ENCODE results near the gene ABLIM2. TPM values are rescaled to one million over a fixed set of nuclear protein-coding genes. Genes with fewer than 3 reads are reported as not detected.

Gene ABLIM2
- total and polyA plus RNA-seq, 2 experiments from 2014 or later, result 1.5 to 4.3 TPM

DNA sequence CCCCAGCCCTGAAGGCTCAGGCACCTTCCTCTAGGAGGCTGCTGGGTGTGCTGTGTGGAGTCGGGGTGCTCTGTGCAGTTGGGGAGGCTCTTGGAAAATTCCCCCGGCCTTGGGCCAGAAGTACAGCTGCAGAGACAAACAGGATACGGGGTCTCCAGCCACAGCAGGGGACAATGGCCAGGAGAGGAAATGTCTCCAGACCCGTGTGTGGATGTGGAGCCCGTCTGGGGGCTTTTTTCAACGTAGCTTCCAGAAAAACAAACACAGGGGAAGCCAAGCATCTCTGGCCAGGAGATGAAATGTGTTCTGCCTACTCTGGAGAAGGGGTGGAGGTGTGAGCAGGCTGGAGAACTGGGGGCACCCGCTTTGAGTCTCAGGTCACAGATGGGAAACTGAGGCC is 36.8 kb upstream of the ABLIM2 start (continued):
- TF ChIP-seq, protein P1, sequence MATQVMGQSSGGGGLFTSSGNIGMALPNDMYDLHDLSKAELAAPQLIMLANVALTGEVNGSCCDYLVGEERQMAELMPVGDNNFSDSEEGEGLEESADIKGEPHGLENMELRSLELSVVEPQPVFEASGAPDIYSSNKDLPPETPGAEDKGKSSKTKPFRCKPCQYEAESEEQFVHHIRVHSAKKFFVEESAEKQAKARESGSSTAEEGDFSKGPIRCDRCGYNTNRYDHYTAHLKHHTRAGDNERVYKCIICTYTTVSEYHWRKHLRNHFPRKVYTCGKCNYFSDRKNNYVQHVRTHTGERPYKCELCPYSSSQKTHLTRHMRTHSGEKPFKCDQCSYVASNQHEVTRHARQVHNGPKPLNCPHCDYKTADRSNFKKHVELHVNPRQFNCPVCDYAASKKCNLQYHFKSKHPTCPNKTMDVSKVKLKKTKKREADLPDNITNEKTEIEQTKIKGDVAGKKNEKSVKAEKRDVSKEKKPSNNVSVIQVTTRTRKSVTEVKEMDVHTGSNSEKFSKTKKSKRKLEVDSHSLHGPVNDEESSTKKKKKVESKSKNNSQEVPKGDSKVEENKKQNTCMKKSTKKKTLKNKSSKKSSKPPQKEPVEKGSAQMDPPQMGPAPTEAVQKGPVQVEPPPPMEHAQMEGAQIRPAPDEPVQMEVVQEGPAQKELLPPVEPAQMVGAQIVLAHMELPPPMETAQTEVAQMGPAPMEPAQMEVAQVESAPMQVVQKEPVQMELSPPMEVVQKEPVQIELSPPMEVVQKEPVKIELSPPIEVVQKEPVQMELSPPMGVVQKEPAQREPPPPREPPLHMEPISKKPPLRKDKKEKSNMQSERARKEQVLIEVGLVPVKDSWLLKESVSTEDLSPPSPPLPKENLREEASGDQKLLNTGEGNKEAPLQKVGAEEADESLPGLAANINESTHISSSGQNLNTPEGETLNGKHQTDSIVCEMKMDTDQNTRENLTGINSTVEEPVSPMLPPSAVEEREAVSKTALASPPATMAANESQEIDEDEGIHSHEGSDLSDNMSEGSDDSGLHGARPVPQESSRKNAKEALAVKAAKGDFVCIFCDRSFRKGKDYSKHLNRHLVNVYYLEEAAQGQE (IDR thresholded peaks at IDR 0.05; ENCODE audit: unreplicated experiment), result no peak
- TF ChIP-seq, protein P2, sequence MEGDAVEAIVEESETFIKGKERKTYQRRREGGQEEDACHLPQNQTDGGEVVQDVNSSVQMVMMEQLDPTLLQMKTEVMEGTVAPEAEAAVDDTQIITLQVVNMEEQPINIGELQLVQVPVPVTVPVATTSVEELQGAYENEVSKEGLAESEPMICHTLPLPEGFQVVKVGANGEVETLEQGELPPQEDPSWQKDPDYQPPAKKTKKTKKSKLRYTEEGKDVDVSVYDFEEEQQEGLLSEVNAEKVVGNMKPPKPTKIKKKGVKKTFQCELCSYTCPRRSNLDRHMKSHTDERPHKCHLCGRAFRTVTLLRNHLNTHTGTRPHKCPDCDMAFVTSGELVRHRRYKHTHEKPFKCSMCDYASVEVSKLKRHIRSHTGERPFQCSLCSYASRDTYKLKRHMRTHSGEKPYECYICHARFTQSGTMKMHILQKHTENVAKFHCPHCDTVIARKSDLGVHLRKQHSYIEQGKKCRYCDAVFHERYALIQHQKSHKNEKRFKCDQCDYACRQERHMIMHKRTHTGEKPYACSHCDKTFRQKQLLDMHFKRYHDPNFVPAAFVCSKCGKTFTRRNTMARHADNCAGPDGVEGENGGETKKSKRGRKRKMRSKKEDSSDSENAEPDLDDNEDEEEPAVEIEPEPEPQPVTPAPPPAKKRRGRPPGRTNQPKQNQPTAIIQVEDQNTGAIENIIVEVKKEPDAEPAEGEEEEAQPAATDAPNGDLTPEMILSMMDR (conservative IDR thresholded peaks at IDR 0.05; ENCODE audit: low read depth in 2 of 2), result no peak

DNA sequence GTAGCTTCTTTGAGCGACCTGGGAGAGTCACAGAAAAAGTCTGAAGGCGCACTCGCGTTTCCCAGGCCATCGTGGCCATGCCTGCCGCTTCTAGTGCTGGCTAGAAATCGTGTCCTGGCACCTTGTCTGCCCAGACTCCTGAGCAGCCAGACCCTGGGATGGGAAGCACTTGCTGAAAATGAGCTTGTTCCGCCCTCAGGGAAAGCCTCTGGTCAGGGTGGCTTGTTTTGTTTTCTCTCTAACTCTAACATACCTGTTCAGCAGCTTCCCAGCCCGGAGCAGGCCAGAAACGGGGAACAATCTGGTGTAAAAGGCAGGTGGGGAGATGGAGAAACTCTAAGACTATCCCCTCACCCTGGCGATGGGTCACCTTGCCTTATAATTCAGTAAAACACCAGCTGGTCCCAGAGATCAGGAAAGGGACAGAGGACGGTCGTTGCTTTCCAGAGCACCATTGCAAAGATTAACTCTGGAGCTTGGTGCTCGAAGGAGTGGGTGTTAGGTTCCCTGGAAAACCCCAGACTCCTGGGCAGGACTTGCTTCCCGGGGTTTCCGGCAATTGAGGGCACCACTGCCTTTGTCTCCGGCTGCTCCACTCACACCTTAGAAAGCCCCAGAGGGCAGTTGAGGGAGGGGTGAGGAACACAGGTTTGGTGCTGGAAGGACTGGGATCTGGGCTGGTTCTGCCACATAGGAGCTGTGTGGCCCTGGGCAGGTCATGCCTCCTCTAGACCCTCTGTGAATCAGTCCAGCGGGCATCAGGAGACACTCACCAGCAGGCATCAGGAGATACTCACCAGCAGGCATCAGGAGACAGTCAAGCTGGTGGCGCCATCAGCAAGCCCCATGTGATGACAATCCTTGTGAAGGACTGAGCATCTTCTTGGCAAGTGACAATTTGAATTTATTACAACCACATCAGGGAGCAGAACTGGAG is 36.0 kb upstream of the ABLIM2 start:
- Mint-ChIP-seq H3K9me3 (no peaks in the 10 kb centered on the region), H3K27me3 (ENCODE audit: insufficient read depth, low read depth, poor library complexity) (peaks cover 3% of the 10 kb centered on the region), H3K4me3 (no peak overlapping the region), H3K36me3 (ENCODE audit: low read depth) (no peaks in the 10 kb centered on the region), H3K4me1 (peaks cover 13% of the 10 kb centered on the region), H3K27ac (no peak overlapping the region)
- ATAC-seq (no peak), DNase-seq (ENCODE audit: low spot score) (no peak)
- H3K27me3 ChIP-seq (ENCODE audit: insufficient read depth), result no peaks in the 10 kb centered on the region
- no peak overlapping the region for H3K4me2 ChIP-seq
- no peaks in the 10 kb centered on the region for H3F3A ChIP-seq (replicated peaks; ENCODE audit: low read depth)
- no peak overlapping the region for H3K27ac ChIP-seq (ENCODE audit: low read depth)
- no peaks in the 10 kb centered on the region for H3K4me1 ChIP-seq (ENCODE audit: insufficient read depth)
- no peaks in the 10 kb centered on the region for H3K79me2 ChIP-seq (replicated peaks; ENCODE audit: insufficient read depth)
- H3K36me3 ChIP-seq (ENCODE audit: insufficient read depth), result no peaks in the 10 kb centered on the region
- TF ChIP-seq JUNB (IDR thresholded peaks at IDR 0.05; ENCODE audit: unreplicated experiment), result no peak
- H4K20me1 ChIP-seq (replicated peaks; ENCODE audit: insufficient read depth), result no peaks in the 10 kb centered on the region
- H3K9me2 ChIP-seq (ENCODE audit: insufficient read depth), result no peaks in the 10 kb centered on the region
- H2AFZ ChIP-seq, result no peak overlapping the region
- no peak overlapping the region for H3K4me3 ChIP-seq

DNA sequence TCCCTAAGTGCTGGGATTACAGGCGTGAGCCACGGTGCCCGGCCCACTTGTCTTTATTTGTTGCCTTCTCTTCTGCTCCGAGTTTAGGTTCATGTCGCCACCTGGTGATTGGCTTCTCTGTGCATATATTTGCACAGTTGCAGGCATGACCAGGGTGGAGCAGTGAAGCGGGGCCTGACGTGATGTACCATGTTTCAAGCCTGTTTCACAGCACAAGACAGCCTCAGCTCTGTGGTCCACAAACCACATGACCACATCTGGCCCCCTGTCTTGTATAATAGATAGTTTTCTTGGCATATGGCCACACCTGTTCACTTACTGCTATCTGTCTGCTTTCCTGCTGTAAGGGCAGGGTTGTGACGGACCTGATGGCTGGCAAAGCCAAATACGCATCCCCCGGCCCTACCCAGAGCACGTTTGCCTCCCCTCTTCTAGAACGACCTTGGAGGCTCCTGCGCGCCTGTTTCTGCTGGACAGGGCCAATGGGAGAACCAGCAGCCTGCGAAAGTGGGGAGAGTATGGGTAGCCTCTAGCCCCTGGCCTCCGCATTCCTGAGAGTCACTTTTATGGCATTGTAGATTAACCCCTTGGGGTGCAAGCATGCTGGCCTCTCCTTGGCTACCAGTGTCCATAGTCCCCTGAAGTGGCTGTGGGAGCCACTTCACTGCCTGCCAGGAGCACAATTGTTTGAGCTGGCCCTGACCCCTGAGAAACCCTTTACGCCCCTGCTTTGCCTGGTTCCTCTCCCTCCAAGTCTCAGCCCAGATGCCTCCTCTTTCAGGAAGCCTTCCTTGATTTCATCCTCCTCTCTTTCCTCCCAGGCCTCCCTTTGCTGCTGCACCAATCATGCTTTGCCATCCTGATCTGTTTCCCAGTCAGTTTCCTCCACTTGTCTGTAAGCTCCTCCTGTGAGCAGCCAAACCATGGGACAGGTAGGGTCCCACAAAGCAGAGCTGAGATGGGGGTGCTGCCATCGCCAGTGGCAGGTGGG is 34.4 kb upstream of the ABLIM2 start:
- no peaks in the 10 kb centered on the region for H3K4me1 ChIP-seq (ENCODE audit: insufficient read depth)
- Mint-ChIP-seq H3K4me3 (no peak overlapping the region), H3K9me3 (no peaks in the 10 kb centered on the region), H3K36me3 (ENCODE audit: low read depth) (no peaks in the 10 kb centered on the region), H3K27ac (peak overlapping the region; percentile 10; the same call in 1 of the 2 replicates), H3K27me3 (ENCODE audit: insufficient read depth, low read depth, poor library complexity) (peaks cover 6% of the 10 kb centered on the region), H3K4me1 (peaks cover 10% of the 10 kb centered on the region; the same call in 2 of the 3 replicates)
- no peaks in the 10 kb centered on the region for H3F3A ChIP-seq (replicated peaks; ENCODE audit: low read depth)
- TF ChIP-seq, protein P1 (IDR thresholded peaks at IDR 0.05; ENCODE audit: unreplicated experiment), result no peak
- TF ChIP-seq, protein P2 (conservative IDR thresholded peaks at IDR 0.05; ENCODE audit: low read depth in 2 of 2), result peak; percentile 7 to 53; a peak in 2 of 4 replicates
- no peak for DNase-seq (ENCODE audit: low spot score)
- no peaks in the 10 kb centered on the region for H3K36me3 ChIP-seq (ENCODE audit: insufficient read depth)
- no peaks in the 10 kb centered on the region for H3K27me3 ChIP-seq (ENCODE audit: insufficient read depth)
- no peak overlapping the region for H2AFZ ChIP-seq
- no peak overlapping the region for H3K4me2 ChIP-seq
- no peaks in the 10 kb centered on the region for H3K9me2 ChIP-seq (ENCODE audit: insufficient read depth)
- no peaks in the 10 kb centered on the region for H4K20me1 ChIP-seq (replicated peaks; ENCODE audit: insufficient read depth)
- ATAC-seq, result no peak
- no peak overlapping the region for H3K4me3 ChIP-seq
- H3K79me2 ChIP-seq (replicated peaks; ENCODE audit: insufficient read depth), result no peaks in the 10 kb centered on the region
- no peak overlapping the region for H3K27ac ChIP-seq (ENCODE audit: low read depth)
